Activated naive CD4-positive, alpha-beta T cell treated with anti-CD3 and anti-CD28 coated beads, Interleukin-2, amount 50 U/mL, for 24 hours (primary cell): ENCODE results near the gene C16orf95.
"Not testable (repeated sequence)": the region's sequence is repeated elsewhere in the genome, so short reads cannot be mapped to it uniquely, and the experiment has no call there.

ENCODE experiments used
- H3K27ac Mint-ChIP-seq: one replicate; pipeline ENCODE4 v1.8.0; 2021; ENCODE audit warnings: mild to moderate bottlenecking, mixed read lengths
- H3K27me3 Mint-ChIP-seq: one replicate; pipeline ENCODE4 v1.8.0; 2021; ENCODE audit warnings: mixed read lengths
- H3K36me3 Mint-ChIP-seq: one replicate; pipeline ENCODE4 v1.8.0; 2021; ENCODE audit warnings: mixed read lengths
- H3K4me1 Mint-ChIP-seq: one replicate; pipeline ENCODE4 v1.8.0; 2021; ENCODE audit warnings: mixed read lengths
- H3K4me3 Mint-ChIP-seq: one replicate; pipeline ENCODE4 v1.8.0; 2021; ENCODE audit warnings: mild to moderate bottlenecking, mixed read lengths
- H3K9me3 Mint-ChIP-seq: one replicate; pipeline ENCODE4 v1.8.0; 2021; ENCODE audit warnings: mixed read lengths

The C16orf95 gene

GRCh38 chr16:87316923-87317749, at the start of gene C16orf95:
Gene C16orf95, minus strand, starts transcription at chr16:87317392. Its CDS starts 150 bp downstream, at chr16:87317242.
- H3K9me3 Mint-ChIP-seq = no peaks in the 10 kb centered on the region
- H3K27me3 Mint-ChIP-seq = no peaks in the 10 kb centered on the region
- H3K4me1 Mint-ChIP-seq = peaks cover 14% of the 10 kb centered on the region
- H3K36me3 Mint-ChIP-seq = no peaks in the 10 kb centered on the region
- peak within 1 kb of the TSS; percentile 97 for H3K4me3 Mint-ChIP-seq
- H3K27ac Mint-ChIP-seq = peak within 1 kb of the TSS; percentile 98

GRCh38 chr16:87366930-87367329, 49.7 kb upstream of the C16orf95 start:
- H3K9me3 Mint-ChIP-seq = no peaks in the 10 kb centered on the region
- no peaks in the 10 kb centered on the region for H3K27me3 Mint-ChIP-seq
- H3K27ac Mint-ChIP-seq = no peak overlapping the region
- H3K36me3 Mint-ChIP-seq = peaks cover 4% of the 10 kb centered on the region
- no peak overlapping the region for H3K4me3 Mint-ChIP-seq
- peaks cover 56% of the 10 kb centered on the region for H3K4me1 Mint-ChIP-seq

- Mint-ChIP-seq H3K27me3 (no peaks in the 10 kb centered on the region), H3K36me3 (peaks cover 4% of the 10 kb centered on the region), H3K4me1 (peaks cover 50% of the 10 kb centered on the region), H3K9me3 (no peaks in the 10 kb centered on the region), H3K27ac (no peak overlapping the region), H3K4me3 (no peak overlapping the region)
Observed at GRCh38 chr16:87366288-87366687, 49.1 kb upstream of the C16orf95 start.

GRCh38 chr16:87365021-87365713, 48.0 kb upstream of the C16orf95 start:
- no peaks in the 10 kb centered on the region for H3K27me3 Mint-ChIP-seq
- no peaks in the 10 kb centered on the region for H3K9me3 Mint-ChIP-seq
- no peak overlapping the region for H3K4me3 Mint-ChIP-seq
- peaks cover 45% of the 10 kb centered on the region for H3K4me1 Mint-ChIP-seq
- H3K36me3 Mint-ChIP-seq = peaks cover 5% of the 10 kb centered on the region
- no peak overlapping the region for H3K27ac Mint-ChIP-seq

- Mint-ChIP-seq H3K27me3 (no peaks in the 10 kb centered on the region), H3K4me1 (peaks cover 35% of the 10 kb centered on the region), H3K4me3 (no peak overlapping the region), H3K36me3 (peaks cover 10% of the 10 kb centered on the region), H3K9me3 (no peaks in the 10 kb centered on the region), H3K27ac (no peak overlapping the region)
Observed at GRCh38 chr16:87363771-87364455, 46.7 kb upstream of the C16orf95 start.

- H3K9me3 Mint-ChIP-seq, H3K27ac Mint-ChIP-seq, H3K27me3 Mint-ChIP-seq, H3K4me3 Mint-ChIP-seq: not testable (repeated sequence)
- Mint-ChIP-seq H3K4me1 (peaks cover 26% of the 10 kb centered on the region), H3K36me3 (peaks cover 10% of the 10 kb centered on the region)
Observed at GRCh38 chr16:87362828-87363559, 45.8 kb upstream of the C16orf95 start.

GRCh38 chr16:87361916-87362619, 44.9 kb upstream of the C16orf95 start:
- H3K9me3 Mint-ChIP-seq = no peaks in the 10 kb centered on the region
- no peaks in the 10 kb centered on the region for H3K27me3 Mint-ChIP-seq
- H3K4me1 Mint-ChIP-seq = peaks cover 18% of the 10 kb centered on the region
- peaks cover 10% of the 10 kb centered on the region for H3K36me3 Mint-ChIP-seq
- H3K27ac Mint-ChIP-seq = no peak overlapping the region
- no peak overlapping the region for H3K4me3 Mint-ChIP-seq

- Mint-ChIP-seq H3K9me3 (no peaks in the 10 kb centered on the region), H3K4me3 (no peak overlapping the region), H3K4me1 (peaks cover 11% of the 10 kb centered on the region), H3K27ac (no peak overlapping the region), H3K36me3 (peaks cover 8% of the 10 kb centered on the region), H3K27me3 (no peaks in the 10 kb centered on the region)
Observed at GRCh38 chr16:87360862-87361610, 43.8 kb upstream of the C16orf95 start.

GRCh38 chr16:87359121-87359520, 41.9 kb upstream of the C16orf95 start:
- H3K9me3 Mint-ChIP-seq = no peaks in the 10 kb centered on the region
- no peak overlapping the region for H3K27ac Mint-ChIP-seq
- H3K4me1 Mint-ChIP-seq = no peaks in the 10 kb centered on the region
- no peak overlapping the region for H3K4me3 Mint-ChIP-seq
- H3K36me3 Mint-ChIP-seq = peaks cover 8% of the 10 kb centered on the region
- H3K27me3 Mint-ChIP-seq = no peaks in the 10 kb centered on the region

- no peak overlapping the region for H3K4me3 Mint-ChIP-seq
- H3K27ac Mint-ChIP-seq = no peak overlapping the region
- H3K27me3 Mint-ChIP-seq = no peaks in the 10 kb centered on the region
- peaks cover 8% of the 10 kb centered on the region for H3K36me3 Mint-ChIP-seq
- no peaks in the 10 kb centered on the region for H3K9me3 Mint-ChIP-seq
- H3K4me1 Mint-ChIP-seq = no peaks in the 10 kb centered on the region
Observed at GRCh38 chr16:87358696-87359095, 41.5 kb upstream of the C16orf95 start.

GRCh38 chr16:87358250-87358649, 41.1 kb upstream of the C16orf95 start:
- Mint-ChIP-seq H3K9me3 (no peaks in the 10 kb centered on the region), H3K4me1 (no peaks in the 10 kb centered on the region), H3K27me3 (no peaks in the 10 kb centered on the region), H3K27ac (no peak overlapping the region), H3K36me3 (peaks cover 6% of the 10 kb centered on the region), H3K4me3 (no peak overlapping the region)

GRCh38 chr16:87356491-87356853, 39.3 kb upstream of the C16orf95 start:
- H3K36me3 Mint-ChIP-seq = peaks cover 6% of the 10 kb centered on the region
- no peak overlapping the region for H3K4me3 Mint-ChIP-seq
- H3K27ac Mint-ChIP-seq = no peak overlapping the region
- H3K9me3 Mint-ChIP-seq = no peaks in the 10 kb centered on the region
- no peaks in the 10 kb centered on the region for H3K4me1 Mint-ChIP-seq
- no peaks in the 10 kb centered on the region for H3K27me3 Mint-ChIP-seq

- peaks cover 4% of the 10 kb centered on the region for H3K36me3 Mint-ChIP-seq
- H3K4me1 Mint-ChIP-seq = peaks cover 9% of the 10 kb centered on the region
- H3K9me3 Mint-ChIP-seq = no peaks in the 10 kb centered on the region
- H3K27ac Mint-ChIP-seq = no peak overlapping the region
- H3K4me3 Mint-ChIP-seq = no peak overlapping the region
- H3K27me3 Mint-ChIP-seq = no peaks in the 10 kb centered on the region
Observed at GRCh38 chr16:87353613-87354012, 36.4 kb upstream of the C16orf95 start.

- peaks cover 4% of the 10 kb centered on the region for H3K36me3 Mint-ChIP-seq
- no peaks in the 10 kb centered on the region for H3K9me3 Mint-ChIP-seq
Observed at GRCh38 chr16:87352818-87353217, 35.6 kb upstream of the C16orf95 start.

More at GRCh38 chr16:87352818-87353217, 35.6 kb upstream of the C16orf95 start:
- Mint-ChIP-seq H3K4me1 (peaks cover 9% of the 10 kb centered on the region), H3K4me3 (no peak overlapping the region), H3K27ac (no peak overlapping the region), H3K27me3 (no peaks in the 10 kb centered on the region)
